Tibial nerve (tissue), 4 donors: ENCODE results near the gene TLR3. TPM values are rescaled to one million over a fixed set of nuclear protein-coding genes. Genes with fewer than 3 reads are reported as not detected.

Experiments used
- DNase-seq, 2 donors: peaks; one replicate each; pipeline ENCODE4 v3.0.0-alpha.2; 2019; ENCODE audit warnings: low spot score in 2 of 2
- H3K27ac ChIP-seq, 4 donors: fragments of 200-600 bp; sonication (generic) in 3 of 4; one replicate each; pipeline ENCODE4 v1.5.1; 2017 to 2019; ENCODE audit warnings: mild to moderate bottlenecking in 1 of 4
- H3K27me3 ChIP-seq, 2 donors: fragments of 200-600 bp; sonication (generic) in 1 of 2; one replicate each; pipeline versions ENCODE4 v1.5.1 to v1.6.0; 2017 to 2019
- H3K36me3 ChIP-seq, 3 donors: fragments of 200-600 bp; sonication (generic); one replicate each; pipeline ENCODE4 v1.5.1; 2018 to 2019
- H3K4me1 ChIP-seq, 4 donors: fragments of 200-600 bp; sonication (generic) in 3 of 4; one replicate each; pipeline ENCODE4 v1.5.1; 2017 to 2019
- H3K4me3 ChIP-seq, 4 donors: fragments of 200-600 bp; sonication (generic) in 3 of 4; one replicate each; pipeline ENCODE4 v1.5.1; 2017 to 2019; ENCODE audit warnings: mild to moderate bottlenecking in 1 of 4, moderate library complexity in 1 of 4
- H3K9me3 ChIP-seq, 4 donors: fragments of 200-600 bp; sonication (generic) in 3 of 4; one replicate each; pipeline ENCODE4 v1.5.1; 2017 to 2019
- EP300 ChIP-seq, 2 donors: sonication (generic); formaldehyde crosslinking; IDR thresholded peaks; one replicate each; pipeline ENCODE4 v1.6.1; 2017; ENCODE audit warnings: antibody characterized with exemption in 2 of 2, mild to moderate bottlenecking in 1 of 2
- POLR2A ChIP-seq, 2 donors: fragments of 450-650 bp; IDR thresholded peaks; one replicate each; pipeline ENCODE4 v1.6.1; 2017; ENCODE audit warnings: antibody characterized with exemption in 2 of 2, mild to moderate bottlenecking in 2 of 2, moderate library complexity in 2 of 2
- WGBS, 2 donors: methylation state at CpG; one replicate each; pipeline ENCODE4 v1.1.5; 2018; 5-methylcytosine and 5-hydroxymethylcytosine counted together
- total RNA-seq, 4 donors: library from RNA; depleted of rRNA; stranded (reverse); fragments of >200 nt; gene quantifications; one replicate each; pipeline ENCODE4 v1.1.0, GENCODE V29; 2016
- TF ChIP-seq, protein P1 (sequence below), 5 experiments: fragments of 200-600 bp in 3 of 5; fragments of 450-650 bp in 2 of 5; sonication (generic) in 3 of 5; IDR thresholded peaks; one replicate each; pipeline ENCODE4 v1.5.1; 2016 to 2019; ENCODE audit warnings: antibody characterized with exemption in 5 of 5, mild to moderate bottlenecking in 3 of 5, moderate library complexity in 2 of 5

TLR3 gene
- total RNA-seq, 4 donors from 2014 or later, result 3.9 to 13.3 (median 6.0) TPM

DNA sequence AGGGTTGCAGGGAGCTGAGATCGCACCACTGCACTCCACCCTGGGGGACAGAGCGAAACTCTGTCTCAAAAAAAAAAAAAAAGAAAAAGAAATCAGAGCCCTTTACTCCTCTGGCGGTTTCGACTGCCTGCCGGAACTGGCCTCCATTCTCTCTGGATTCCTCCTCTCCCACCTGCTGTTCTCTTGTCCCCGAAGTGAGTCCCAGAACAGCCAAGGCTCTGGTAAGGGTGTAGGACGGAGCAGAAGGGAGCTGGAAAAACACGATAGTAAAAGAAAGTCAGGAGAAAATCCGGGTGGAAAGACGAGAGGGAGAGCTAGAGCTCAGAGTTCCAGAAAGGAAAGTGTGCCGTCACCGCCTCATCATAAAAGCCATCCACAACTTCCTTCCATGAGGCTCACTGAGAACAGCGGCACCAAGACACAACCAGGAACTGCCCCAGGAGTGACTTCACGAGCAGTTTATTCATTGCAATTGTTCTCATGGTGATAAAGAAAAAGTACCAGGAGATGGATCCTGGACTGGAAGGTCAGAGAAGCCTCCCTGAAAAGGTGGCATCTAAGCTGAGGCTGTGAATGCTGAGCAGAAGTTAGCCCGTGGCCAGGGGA lies 12.3 kb downstream of the TLR3 start:
- 69 to 77% methylated on average over 15 of the region's 15 CpGs for WGBS, 2 donors
- TF ChIP-seq POLR2A (IDR thresholded peaks at IDR 0.05), result no peak
- TF ChIP-seq, protein P1, sequence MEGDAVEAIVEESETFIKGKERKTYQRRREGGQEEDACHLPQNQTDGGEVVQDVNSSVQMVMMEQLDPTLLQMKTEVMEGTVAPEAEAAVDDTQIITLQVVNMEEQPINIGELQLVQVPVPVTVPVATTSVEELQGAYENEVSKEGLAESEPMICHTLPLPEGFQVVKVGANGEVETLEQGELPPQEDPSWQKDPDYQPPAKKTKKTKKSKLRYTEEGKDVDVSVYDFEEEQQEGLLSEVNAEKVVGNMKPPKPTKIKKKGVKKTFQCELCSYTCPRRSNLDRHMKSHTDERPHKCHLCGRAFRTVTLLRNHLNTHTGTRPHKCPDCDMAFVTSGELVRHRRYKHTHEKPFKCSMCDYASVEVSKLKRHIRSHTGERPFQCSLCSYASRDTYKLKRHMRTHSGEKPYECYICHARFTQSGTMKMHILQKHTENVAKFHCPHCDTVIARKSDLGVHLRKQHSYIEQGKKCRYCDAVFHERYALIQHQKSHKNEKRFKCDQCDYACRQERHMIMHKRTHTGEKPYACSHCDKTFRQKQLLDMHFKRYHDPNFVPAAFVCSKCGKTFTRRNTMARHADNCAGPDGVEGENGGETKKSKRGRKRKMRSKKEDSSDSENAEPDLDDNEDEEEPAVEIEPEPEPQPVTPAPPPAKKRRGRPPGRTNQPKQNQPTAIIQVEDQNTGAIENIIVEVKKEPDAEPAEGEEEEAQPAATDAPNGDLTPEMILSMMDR (IDR thresholded peaks at IDR 0.05), result no peak
- TF ChIP-seq EP300 (IDR thresholded peaks at IDR 0.05), result no peak

DNA sequence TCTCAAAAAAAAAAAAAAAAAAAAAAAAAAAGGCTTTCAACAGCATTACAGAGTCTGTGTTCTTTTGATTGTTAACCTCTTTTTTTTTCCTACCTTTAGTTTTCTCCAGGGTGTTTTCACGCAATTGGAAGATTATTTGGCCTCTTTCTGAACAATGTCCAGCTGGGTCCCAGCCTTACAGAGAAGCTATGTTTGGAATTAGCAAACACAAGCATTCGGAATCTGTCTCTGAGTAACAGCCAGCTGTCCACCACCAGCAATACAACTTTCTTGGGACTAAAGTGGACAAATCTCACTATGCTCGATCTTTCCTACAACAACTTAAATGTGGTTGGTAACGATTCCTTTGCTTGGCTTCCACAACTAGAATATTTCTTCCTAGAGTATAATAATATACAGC lies 13.3 kb downstream of the TLR3 start:
- 57 to 61% methylated on average over 4 of the region's 4 CpGs for WGBS, 2 donors
- no peak for TF ChIP-seq EP300 (IDR thresholded peaks at IDR 0.05)
- TF ChIP-seq, protein P1 (IDR thresholded peaks at IDR 0.05), result no peak
- no peak for TF ChIP-seq POLR2A (IDR thresholded peaks at IDR 0.05)
- peaks cover 0 to 36% (median 0%) of the 10 kb centered on the region in 3 donors for H3K36me3 ChIP-seq
- H3K4me1 ChIP-seq, result no peaks in the 10 kb centered on the region
- H3K27ac ChIP-seq, result no peak overlapping the region
- no peaks in the 10 kb centered on the region for H3K9me3 ChIP-seq
- no peak for DNase-seq
- no peaks in the 10 kb centered on the region for H3K27me3 ChIP-seq
- H3K4me3 ChIP-seq, result no peak overlapping the region

More for the DNA sequence above, 12.3 kb downstream of the TLR3 start:
- H3K4me3 ChIP-seq, result no peak overlapping the region
- H3K36me3 ChIP-seq, result peaks cover 0 to 36% (median 0%) of the 10 kb centered on the region in 3 donors
- H3K4me1 ChIP-seq, result no peaks in the 10 kb centered on the region
- H3K27ac ChIP-seq, result no peak overlapping the region
- H3K27me3 ChIP-seq, result no peaks in the 10 kb centered on the region
- H3K9me3 ChIP-seq, result no peaks in the 10 kb centered on the region
- no peak for DNase-seq

DNA sequence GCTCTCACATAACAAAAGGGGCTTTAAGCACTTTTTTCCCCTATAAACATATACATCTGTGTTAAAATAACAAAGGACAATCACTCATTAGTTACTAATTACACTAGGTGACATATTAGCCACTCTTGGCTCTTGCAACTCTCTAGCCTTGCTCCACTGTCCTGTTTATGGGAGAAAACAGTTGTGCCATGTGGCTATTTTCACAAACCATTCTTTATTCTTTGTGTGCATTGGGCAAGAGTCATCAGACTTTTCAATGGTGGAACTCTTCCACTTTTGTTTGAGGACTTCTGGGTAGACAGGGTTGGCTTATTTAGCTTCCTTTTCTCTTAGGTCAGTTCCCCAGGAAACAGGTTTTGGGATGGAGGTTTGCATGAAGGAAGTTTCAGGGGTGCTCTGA lies 19.6 kb downstream of the TLR3 start:
- no peak overlapping the region for H3K4me3 ChIP-seq
- no peak overlapping the region for H3K27ac ChIP-seq
- no peak for DNase-seq
- peaks cover 0 to 11% (median 0%) of the 10 kb centered on the region in 3 donors for H3K36me3 ChIP-seq
- TF ChIP-seq, protein P1 (IDR thresholded peaks at IDR 0.05), result no peak
- TF ChIP-seq EP300 (IDR thresholded peaks at IDR 0.05), result no peak
- no peak for TF ChIP-seq POLR2A (IDR thresholded peaks at IDR 0.05)
- H3K9me3 ChIP-seq, result peaks cover 0 to 2% (median 0%) of the 10 kb centered on the region in 4 donors
- H3K27me3 ChIP-seq, result no peaks in the 10 kb centered on the region
- H3K4me1 ChIP-seq, result no peaks in the 10 kb centered on the region

DNA sequence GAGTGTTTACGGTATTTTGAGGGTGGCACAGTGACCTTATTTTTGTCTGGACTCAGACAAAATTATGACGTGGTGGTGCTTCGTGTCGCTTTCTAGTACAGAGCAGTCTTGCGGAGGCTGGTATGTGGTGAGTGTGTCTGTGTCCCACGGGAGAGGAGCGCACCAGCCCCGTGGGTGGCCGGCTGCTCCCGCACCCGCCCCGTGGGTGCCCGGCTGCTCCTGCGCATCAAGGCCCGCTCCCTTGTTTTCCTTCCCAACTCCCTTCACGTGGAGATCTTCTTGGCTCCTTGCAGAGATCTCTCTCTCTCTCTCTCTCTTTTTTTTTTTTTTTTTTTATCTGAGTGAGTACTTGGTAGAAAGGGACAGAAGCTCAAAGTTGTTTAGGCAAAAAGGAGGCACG lies 23.3 kb downstream of the TLR3 start:
- Histone ChIP-seq H3K36me3 (no peaks in the 10 kb centered on the region), H3K9me3 (peaks cover 0 to 2% (median 0%) of the 10 kb centered on the region in 4 donors), H3K4me3 (no peak overlapping the region), H3K4me1 (no peaks in the 10 kb centered on the region), H3K27me3 (no peaks in the 10 kb centered on the region), H3K27ac (no peak overlapping the region)
- TF ChIP-seq POLR2A (IDR thresholded peaks at IDR 0.05) (no peak), EP300 (IDR thresholded peaks at IDR 0.05) (no peak)
- TF ChIP-seq, protein P1 (IDR thresholded peaks at IDR 0.05), result no peak
- 88 to 92% methylated on average over 17 of the region's 17 CpGs for WGBS, 2 donors
- no peak for DNase-seq

DNA sequence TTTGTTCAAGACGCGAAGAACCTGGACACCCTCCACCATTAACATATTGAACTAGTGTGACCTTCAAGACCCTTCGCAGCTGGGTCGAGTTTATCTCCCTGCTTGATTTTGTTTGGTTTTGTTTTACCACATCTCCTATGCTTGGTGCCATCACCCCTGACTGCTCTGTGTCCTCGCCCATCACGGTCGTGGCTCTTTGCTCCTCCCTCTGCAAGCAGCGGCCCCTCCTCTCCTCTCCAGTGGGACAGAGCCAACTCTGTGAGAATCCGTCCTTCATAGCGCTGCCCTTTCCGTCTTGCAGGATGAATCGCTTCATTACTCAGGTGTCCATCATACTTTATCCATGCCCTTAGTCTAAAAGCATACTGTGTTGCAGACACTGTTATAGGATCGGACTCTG lies 26.4 kb downstream of the TLR3 start:
- Histone ChIP-seq H3K9me3 (no peaks in the 10 kb centered on the region), H3K27me3 (no peaks in the 10 kb centered on the region), H3K4me3 (no peak overlapping the region), H3K4me1 (no peaks in the 10 kb centered on the region), H3K36me3 (no peaks in the 10 kb centered on the region), H3K27ac (no peak overlapping the region)
- TF ChIP-seq, protein P1 (IDR thresholded peaks at IDR 0.05), result no peak
- TF ChIP-seq EP300 (IDR thresholded peaks at IDR 0.05), result no peak
- no peak for TF ChIP-seq POLR2A (IDR thresholded peaks at IDR 0.05)
- no peak for DNase-seq
- WGBS, 2 donors, result 63 to 68% methylated on average over 13 of the region's 13 CpGs
